OCI-LY3 (cell line): ENCODE measurements around the gene CHERP.

Source experiments
- EZH2phosphoT487 ChIP-seq: fragments of 200-600 bp; shearing (Covaris generic); IDR thresholded peaks from 2 replicates; pipeline ENCODE4 v1.6.1; 2018; ENCODE audit warnings: antibody characterized with exemption, mixed run types, low read depth
- TF ChIP-seq, protein P1 (sequence below): fragments of 200-600, 300-600 bp; sonication (generic); IDR thresholded peaks from 2 replicates; pipeline ENCODE4 v1.5.1; 2014; ENCODE audit warnings: antibody characterized with exemption, low read length, low read depth

DNA sequence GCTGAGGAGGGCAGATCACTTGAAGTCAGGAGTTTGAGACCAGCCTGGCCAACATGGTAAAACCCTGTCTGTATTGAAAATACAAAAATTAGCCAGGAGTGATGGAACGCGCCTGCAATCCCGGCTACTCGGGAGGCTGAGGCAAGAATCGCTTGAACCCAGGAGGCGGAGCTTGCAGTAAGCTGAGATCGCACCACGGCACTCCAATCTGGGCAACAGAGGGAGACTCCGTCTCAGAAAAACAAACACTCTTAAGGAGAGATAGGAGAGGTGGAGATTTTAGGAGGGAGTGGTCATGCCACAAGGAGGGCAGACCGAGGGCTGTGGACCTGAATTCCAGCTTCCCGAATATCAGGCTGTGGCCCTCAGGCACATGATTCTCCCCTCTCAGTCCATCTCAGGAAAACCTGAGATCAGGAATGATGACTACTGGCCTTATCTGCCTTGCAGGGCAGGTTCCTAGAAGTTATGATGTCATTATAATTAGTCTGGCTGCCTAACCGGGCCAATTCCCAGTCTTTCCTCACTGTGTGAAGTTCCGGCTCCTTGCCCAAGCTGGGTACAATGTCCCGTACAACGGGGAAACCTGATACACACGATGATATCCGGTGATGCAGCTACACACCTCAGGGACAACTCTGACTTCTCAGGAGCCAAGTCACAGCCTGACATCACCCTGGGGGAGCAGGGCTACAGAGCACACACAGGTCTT lies 27.5 kb upstream of the CHERP start:
- TF ChIP-seq, protein P1, sequence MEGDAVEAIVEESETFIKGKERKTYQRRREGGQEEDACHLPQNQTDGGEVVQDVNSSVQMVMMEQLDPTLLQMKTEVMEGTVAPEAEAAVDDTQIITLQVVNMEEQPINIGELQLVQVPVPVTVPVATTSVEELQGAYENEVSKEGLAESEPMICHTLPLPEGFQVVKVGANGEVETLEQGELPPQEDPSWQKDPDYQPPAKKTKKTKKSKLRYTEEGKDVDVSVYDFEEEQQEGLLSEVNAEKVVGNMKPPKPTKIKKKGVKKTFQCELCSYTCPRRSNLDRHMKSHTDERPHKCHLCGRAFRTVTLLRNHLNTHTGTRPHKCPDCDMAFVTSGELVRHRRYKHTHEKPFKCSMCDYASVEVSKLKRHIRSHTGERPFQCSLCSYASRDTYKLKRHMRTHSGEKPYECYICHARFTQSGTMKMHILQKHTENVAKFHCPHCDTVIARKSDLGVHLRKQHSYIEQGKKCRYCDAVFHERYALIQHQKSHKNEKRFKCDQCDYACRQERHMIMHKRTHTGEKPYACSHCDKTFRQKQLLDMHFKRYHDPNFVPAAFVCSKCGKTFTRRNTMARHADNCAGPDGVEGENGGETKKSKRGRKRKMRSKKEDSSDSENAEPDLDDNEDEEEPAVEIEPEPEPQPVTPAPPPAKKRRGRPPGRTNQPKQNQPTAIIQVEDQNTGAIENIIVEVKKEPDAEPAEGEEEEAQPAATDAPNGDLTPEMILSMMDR = no peak
- no peak for TF ChIP-seq EZH2phosphoT487
